Measurements from ENCODE around the gene POLR2H.

The POLR2H gene

DNA sequence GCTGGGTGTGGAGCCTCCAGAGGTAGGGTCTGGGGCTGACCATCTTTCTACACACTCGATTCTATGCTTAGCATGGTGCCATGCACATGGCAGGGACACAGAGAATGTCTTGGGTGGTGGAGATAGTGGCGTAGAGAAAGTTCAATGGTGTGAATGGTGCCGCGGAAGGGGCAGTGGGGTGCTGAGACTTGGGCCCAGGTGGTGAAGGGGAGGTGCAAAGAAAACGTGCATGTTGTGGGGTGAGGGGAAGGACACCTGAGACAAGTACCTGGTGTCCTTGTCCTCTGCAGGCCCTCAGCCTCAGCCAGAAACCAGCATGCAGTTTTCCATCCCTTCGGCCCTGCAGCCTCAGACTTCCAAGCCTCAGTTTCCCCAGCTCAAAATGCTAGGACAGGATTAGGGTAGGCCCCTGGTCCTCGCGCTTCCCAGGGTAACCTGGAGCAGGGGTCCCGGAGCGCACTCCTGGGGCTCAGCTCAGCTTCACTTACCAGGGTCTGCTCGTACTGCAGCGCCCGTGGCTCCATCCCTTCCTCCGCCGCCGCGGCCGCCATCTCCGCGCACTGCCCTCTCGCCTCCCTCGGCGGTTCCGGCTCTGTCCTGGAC lies 480 bp upstream of the POLR2H start:
- TF ChIP-seq, protein P1, sequence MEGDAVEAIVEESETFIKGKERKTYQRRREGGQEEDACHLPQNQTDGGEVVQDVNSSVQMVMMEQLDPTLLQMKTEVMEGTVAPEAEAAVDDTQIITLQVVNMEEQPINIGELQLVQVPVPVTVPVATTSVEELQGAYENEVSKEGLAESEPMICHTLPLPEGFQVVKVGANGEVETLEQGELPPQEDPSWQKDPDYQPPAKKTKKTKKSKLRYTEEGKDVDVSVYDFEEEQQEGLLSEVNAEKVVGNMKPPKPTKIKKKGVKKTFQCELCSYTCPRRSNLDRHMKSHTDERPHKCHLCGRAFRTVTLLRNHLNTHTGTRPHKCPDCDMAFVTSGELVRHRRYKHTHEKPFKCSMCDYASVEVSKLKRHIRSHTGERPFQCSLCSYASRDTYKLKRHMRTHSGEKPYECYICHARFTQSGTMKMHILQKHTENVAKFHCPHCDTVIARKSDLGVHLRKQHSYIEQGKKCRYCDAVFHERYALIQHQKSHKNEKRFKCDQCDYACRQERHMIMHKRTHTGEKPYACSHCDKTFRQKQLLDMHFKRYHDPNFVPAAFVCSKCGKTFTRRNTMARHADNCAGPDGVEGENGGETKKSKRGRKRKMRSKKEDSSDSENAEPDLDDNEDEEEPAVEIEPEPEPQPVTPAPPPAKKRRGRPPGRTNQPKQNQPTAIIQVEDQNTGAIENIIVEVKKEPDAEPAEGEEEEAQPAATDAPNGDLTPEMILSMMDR (IDR thresholded peaks at IDR 0.05; ENCODE audit: low read depth, low read length, missing control alignments): no peak
- H3K4me3 ChIP-seq (replicated peaks; ENCODE audit: low read depth, low read length): peak overlapping the region; percentile 71
- DNase-seq (ENCODE audit: extremely low read depth, low read depth): no peak

DNA sequence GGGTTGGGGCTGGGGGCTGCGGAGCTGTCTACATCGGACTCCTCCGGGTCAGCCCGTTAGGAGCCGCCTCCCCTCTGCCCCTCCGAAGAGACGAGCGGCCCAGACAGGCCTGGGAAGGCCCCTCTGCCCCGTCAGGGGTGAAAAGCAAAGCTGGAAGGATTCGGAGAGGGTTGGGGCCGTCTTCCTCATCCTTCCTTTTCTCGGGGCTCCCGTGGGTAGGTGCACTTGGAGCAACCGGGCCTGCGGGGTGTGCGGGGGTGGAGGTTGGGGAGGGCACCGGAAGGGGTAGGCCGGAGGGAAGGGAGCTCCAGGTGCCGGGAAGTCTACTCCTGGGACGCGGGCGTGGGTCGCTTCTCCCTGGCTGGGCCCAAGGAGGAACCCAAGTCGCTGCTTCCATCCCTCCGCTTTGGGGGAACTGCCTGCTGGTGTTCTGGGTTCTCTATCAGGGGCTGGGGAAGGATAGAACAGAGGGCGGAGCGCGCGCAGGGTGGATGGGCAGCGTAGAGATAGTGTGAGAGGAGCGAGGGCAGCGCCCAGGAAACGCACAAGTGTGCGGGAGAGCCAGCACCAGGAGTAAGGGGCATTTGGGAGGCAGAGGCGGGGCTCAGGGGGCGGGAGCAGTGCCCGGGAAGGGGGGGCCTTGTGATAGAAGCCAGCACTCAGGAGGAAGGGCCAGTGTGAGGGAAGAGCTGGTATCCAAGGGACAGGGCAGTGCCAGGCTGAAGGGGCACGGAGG lies 590 bp downstream of the POLR2H start:
- TF ChIP-seq, protein P1 (IDR thresholded peaks at IDR 0.05; ENCODE audit: low read depth, low read length, missing control alignments): no peak
- no peak for DNase-seq (ENCODE audit: extremely low read depth, low read depth)
- H3K4me3 ChIP-seq (replicated peaks; ENCODE audit: low read depth, low read length): peak overlapping the region; percentile 71

DNA sequence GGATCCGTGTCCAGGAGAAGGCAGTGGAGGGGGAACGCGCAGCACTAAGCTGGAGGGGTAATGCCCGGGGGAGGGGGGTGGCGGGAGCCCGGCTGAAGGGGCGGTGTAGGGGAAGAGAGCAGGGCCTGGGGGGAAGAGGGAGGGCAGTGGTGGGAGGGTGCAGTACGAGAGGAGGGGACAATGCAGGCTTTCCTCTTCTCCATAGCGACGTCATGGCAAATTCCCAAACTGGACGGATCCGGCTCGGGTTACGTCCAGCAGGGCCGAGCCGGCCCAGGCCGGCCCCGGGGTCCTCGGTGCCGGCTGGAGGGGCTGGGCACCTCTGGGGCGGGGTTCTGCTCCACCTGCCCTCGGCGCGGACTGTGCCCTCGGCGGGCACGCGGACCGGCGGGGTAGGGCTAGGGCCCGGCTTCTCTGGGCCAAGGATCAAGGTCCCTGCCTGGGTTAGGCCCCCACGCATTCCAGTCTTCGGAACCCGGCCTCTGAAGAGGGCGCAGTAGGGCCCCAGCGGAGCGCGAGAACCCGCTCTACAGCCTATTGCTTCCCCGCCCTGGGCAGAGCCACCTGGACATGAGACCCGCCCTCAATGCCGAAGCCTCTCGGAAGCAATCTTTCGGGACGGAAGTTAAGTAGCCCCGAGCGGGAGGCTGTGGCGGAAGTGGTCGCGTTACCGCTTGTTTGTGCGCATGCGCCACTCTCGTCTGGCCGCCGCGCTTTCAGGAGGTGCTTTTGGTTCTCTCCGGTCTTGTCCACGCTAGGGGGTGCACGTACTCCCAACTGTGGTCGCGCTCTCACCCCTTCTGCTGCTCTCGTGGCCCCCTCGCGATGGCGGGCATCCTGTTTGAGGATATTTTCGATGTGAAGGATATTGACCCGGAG lies 1.4 kb downstream of the POLR2H start:
- peak; percentile 97 for DNase-seq (ENCODE audit: extremely low read depth, low read depth)
- TF ChIP-seq, protein P1 (IDR thresholded peaks at IDR 0.05; ENCODE audit: low read depth, low read length, missing control alignments): peak; percentile 50
- H3K4me3 ChIP-seq (replicated peaks; ENCODE audit: low read depth, low read length): peak overlapping the region; percentile 71

DNA sequence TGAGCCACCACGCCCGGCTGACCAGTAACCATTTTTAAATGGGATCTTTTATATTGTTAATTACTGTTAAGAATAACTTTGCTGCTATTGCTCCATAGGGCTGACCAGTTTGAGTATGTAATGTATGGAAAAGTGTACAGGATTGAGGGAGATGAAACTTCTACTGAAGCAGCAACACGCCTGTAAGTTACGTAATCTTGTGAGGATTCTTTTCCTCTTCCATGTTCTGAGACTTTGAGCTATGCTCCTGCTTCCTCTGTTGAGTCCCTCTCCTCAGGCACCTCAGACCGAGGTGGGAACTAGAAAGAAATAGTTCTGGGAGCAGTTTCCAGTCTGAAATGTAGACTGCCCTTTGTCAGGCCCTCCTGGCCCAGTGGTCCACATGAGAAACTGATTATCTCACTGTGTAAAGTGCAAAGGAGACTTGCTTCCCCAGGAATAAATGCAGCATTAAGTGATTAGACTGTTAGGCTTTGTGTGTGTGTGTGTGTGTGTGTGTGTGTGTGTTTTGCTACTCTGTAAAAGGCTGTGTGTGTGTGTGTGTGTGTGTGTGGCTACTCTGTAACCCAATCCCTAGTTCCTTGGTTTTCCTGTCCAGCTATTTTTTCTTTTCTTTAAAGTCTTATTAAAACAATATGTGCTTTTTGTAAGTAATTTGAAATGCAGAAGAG lies 5.2 kb downstream of the POLR2H start:
- TF ChIP-seq, protein P1 (IDR thresholded peaks at IDR 0.05; ENCODE audit: low read depth, low read length, missing control alignments): no peak
- peak; percentile 73 for DNase-seq (ENCODE audit: extremely low read depth, low read depth)
- H3K4me3 ChIP-seq (replicated peaks; ENCODE audit: low read depth, low read length): no peak overlapping the region

DNA sequence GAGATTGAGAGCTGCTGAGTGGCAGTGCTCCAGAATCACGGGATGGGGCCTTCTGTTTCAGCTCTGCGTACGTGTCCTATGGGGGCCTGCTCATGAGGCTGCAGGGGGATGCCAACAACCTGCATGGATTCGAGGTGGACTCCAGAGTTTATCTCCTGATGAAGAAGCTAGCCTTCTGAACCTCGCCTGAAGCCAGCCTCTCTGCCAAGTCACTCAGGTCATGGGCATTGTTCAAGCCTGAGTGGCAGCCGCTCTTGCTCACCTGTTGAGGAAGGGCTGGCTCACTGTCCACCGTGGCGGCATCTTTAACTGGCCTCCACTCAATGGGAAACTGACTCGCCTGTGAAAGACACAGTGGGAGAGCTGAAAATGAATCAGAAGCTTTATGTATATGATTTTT lies 6.6 kb downstream of the POLR2H start:
- TF ChIP-seq, protein P1 (IDR thresholded peaks at IDR 0.05; ENCODE audit: low read depth, low read length, missing control alignments): no peak
- H3K4me3 ChIP-seq (replicated peaks; ENCODE audit: low read depth, low read length): no peak overlapping the region
- DNase-seq (ENCODE audit: extremely low read depth, low read depth): no peak

DNA sequence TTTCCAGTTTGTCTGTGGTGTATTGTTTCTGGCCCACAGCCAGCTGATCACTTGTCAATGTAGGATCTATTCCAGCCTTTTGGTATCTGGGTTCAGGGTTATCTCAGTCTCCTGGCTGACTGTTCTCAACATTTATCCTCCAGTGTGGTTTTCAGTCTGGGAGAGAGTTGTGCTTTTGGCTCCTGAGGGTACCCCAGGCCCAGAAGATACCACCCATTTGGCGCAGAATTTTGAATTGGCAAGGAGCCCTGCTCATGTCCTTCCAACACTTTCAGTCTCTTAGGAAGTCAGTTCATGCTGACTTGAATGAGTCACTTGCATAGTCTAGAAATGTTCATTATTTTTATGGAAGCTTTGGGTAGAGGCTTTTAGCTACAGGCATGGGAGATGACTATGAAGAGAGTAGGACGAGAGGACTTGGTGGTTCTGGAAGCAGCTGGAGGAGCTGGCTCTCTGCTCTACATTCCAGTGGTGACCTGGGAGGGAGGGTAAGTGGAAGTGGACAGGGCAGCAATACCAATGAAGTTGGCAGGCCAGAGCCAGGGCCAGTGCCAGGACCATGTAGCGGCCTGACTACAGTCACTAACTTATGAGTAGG lies 7.2 kb downstream of the POLR2H start:
- no peak overlapping the region for H3K4me3 ChIP-seq (replicated peaks; ENCODE audit: low read depth, low read length)
- TF ChIP-seq, protein P1 (IDR thresholded peaks at IDR 0.05; ENCODE audit: low read depth, low read length, missing control alignments): no peak
- no peak for DNase-seq (ENCODE audit: extremely low read depth, low read depth)

All from HFF-Myc (cell line).